Measurements from ENCODE around the gene MXRA7.
A peak's percentile ranks its signal among the peaks of the same experiment; 100 is the strongest.
"Not testable (repeated sequence)": the region's sequence is repeated elsewhere in the genome, so short reads cannot be mapped to it uniquely, and the experiment has no call there.

Gene MXRA7, protein sequence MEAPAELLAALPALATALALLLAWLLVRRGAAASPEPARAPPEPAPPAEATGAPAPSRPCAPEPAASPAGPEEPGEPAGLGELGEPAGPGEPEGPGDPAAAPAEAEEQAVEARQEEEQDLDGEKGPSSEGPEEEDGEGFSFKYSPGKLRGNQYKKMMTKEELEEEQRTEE

DNA sequence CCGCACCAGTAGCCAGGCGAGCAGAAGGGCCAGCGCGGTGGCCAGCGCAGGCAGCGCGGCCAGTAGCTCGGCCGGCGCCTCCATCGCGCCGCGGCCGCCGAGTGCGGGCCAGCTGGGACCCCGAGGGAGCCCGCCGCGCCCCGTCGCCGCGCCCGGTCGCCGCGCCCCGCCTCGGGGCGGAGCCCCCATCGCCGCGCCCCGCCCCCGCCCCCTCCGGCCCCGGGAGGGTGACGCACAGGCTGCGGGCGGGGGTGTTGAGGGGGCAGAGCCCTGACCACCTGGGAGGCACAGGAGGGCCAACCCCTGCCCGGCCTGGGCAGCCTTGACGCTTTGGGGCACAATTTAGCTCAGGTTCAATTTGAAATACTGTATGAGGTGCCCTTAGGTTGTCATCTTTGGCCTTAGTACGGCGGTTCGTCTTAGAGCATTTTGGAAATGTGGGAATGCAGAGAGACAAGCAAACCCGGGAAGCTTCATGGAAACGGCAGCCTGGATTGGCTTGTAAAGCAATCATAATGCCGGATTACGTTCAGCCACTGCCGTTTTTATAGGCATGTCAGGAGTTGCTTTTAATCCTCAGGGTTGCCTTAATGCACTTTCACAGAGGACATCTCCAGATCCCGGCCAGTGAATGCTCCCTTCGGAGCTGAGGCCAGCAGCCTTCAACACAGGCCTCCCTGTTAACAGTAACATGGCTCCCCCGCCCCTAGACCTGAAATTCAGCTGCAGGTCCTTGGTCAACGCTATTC is at the start of gene MXRA7:
Gene MXRA7, minus strand, starts transcription at position 103 of the 749 bp plus-strand sequence. Its CDS starts 19 bp downstream, at position 84.
- DNase-seq = peak; percentile 63

DNA sequence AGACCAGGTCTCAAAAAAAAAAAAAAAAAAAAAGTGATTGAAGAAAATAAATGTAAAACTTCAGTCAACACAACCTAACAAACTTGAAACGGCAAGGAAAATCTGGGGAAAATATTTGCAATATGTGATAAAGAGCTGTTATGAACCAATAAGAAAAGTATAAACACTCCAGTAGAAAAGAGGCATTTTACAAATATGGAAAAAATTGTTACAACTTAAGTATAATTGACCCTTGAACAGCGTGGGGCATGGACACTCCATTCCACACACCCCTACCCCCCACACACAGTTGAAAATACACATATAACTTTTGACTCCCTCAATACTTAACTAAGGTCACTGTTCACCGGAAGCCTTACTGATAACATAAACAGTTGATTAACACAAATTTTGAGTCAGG is 47.8 kb upstream of the MXRA7 start:
- no peak for DNase-seq

DNA sequence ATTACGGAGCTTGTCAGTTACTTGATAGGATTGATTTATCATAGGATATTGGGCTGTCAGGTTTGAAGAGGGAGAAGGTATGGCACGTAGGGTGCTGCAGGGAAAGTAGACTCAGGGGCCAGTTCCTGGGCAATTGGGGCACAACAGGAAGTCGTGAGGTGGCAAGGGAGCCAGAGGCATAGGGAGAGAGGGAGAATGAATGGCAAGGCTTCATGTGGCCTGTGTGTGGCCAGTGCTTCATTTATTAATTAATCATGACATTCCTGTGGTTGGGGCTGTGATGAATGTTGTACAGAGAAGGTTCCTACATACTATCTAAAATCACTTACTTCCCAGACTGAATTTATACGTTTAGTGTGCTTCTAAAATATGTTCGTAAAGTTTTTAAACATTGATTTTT is 46.5 kb upstream of the MXRA7 start:
- no peak for DNase-seq

DNA sequence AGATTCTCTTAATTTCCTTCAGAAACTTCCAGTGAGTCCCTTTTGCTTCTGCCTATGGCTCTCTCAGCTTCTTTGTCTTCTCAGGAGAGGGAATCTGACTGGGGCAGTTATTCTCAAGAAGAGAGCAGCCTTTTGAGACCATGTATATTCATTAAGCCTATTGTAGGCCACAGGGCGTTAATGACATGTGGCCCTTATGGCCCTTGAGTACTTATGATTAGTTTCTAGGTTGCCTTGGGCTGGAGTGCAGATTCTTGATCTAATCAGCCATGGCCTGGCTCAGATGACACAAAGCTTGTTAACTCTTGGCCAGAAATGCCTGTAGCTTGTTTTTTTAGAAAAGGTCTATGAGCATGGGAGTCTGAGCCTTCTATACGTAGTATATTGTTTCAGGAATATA is 44.5 kb upstream of the MXRA7 start:
- no peak for DNase-seq

DNA sequence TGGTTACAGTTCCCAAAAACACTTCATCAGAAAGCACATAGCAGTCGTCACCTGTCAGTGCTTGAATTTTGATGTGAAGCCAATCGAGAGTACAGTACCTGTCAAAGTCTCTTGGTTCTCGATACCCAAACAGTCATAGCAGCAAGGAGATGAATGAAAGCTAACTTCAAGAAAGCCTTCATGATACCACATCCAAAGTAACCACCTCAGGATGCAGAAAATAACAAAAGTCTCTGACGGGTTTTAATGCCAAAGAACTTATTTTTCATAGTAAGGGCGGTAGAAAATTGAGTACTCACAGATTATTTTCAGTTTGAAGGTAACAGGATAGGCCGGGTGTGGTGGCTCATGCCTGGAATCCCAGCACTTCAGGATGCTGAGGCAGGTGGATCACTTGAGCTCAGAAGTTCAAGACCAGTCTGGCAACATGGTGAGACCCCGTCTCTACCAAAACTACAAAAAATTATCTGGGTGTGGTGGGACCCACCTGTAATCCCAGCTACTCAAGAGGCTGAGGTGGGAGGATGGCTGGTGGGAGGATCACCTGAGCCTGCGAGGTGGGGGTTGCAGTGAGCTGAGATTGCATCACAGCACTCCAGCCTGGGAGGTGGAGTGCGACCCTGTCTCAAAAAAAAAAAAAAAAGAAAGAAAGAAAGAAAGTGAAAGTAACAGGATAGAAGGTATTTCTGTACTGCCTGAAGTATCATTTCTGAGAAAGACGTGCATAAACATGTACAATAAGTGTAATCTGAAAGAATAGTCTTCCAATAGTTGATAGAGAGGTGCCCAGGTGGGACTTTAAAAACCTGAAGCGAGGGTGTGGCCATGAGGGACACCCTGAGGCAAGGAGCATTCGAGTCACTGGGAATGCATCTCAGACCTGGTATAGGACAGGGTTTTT is 42.5 kb upstream of the MXRA7 start:
- DNase-seq = peak; percentile 47

DNA sequence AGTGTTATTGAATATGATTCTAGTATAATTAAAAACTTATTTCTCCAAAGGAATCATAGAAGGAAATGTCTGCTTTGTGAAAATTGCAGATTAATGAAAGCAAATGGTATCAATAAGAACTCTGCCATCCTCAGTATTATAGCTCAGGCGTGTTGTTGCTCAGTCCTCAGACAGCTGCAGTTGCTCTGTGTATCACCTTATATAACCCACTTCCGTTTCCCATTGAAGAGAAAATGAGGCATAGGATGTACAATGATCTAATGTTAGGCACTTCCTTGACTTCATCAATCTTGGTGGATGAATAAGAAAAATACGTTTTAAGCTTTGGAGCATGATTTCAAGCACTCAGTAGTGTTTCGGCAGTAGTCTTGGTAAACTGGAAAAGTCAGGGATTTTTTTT is 41.2 kb upstream of the MXRA7 start:
- DNase-seq = no peak

DNA sequence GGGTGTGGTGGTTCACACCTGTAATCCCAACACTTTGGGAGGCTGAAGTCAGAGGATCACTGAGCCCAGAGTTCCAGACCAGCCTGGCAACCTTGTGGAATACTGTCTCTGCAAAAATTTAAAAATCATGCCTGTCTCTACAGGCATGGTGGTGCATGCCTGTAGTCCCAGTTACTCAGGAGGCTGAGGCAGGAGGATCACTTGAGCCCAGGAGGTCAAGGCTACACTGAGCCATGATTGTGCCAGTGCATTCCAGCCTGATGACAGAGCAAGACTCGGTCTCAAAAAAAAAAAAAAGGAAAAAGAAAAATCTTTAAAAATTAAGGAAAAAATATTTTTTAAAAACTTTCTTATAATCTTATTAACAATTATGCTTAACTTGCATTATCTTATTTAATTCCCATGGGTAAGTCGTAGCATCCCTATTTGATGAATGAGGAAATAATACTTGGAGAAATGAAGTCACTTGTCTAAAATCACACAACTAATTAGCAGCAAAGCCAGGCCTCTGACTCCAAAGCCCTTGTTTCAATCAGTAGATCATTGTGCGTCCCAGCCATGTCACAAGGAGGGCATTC is 40.7 kb upstream of the MXRA7 start:
- no peak for DNase-seq

DNA sequence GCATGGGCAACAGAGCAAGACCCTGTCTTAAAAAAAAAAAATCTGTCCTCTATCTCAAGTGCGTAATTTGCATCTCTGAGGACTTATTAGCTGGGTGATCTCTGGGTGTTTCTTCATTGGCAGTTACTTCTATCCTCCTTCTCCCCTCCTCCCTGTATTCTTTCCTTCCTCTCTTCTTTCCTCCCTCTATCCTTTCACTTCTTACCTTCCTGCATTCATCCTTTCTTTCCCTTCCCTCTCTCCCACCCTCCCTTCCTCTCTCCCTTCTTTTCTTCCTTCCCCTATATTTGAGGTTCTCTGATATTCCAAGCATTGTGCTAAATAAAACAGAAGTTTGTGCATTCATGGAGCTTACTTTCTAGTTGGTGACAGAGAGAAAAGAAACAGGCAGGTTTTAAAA is 37.9 kb upstream of the MXRA7 start:
- DNase-seq = no peak

DNA sequence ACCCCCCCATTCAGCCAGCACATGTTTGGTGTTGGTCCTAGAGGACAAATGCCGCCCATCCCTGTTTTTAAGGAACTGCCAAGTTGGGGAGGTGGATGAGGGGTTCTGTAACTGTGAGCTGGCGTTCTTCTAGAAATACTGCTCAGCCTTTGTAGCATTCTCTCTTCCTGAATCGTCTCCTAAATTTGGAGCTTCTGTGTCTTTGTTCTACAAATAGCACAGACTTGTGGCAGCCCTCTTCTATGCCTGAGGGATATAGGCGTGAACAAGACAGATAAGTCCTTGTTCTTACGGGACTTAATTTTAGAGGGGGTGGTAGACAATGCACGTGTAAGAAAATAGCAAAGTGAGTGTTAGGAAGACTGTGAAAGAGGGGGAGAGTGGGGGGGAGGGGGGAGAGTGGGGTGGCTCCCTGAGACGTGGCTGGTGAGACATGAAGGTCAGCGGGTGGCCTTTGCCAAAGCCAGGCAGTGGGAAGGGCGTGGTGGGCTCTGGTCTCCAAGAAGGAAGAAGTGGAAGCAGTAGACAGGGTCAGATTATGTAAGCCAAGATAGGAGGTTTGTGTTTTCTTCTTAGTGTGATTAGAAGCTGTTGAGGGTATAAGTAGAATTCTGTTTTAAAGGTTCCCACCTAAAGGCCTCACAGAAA is 37.1 kb upstream of the MXRA7 start:
- no peak for DNase-seq

DNA sequence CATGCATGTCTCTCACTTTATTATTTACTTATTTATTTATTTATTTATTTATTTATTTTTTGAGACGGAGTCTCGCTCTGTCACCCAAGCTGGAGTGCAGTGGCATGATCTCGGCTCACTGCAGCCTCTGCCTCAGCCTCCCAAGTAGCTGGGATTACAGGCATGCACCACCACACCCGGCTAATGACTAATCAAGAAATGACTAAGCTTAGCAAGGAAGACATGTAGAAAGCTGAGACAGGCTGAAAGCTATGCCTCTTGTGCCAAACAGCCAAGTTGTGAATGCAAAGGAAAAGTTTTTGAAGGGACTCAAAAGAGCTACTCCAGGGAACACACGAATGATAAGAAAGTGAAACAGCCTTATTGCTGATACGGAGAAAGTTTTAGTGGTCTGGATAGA is 35.0 kb upstream of the MXRA7 start:
- DNase-seq = not testable (repeated sequence)

DNA sequence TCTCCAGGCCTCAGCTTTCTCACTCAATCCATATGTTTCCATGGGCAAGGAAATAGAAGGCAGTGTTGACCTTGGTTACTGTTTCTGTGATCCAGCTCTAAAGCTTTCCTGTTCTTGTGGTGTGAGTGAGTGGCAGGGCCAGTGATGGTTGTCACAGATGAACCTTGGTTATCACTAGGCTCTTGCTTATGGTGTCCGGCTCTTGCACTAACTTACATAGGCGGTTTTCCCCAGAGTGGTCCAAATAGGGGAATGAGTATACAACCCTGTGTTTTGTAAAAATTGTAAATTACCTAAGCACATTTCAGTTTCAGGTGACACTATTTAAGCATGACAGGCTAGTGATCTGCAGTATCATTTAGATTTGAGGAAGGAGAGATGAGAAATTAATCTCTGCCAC is 34.0 kb upstream of the MXRA7 start:
- DNase-seq = no peak

DNA sequence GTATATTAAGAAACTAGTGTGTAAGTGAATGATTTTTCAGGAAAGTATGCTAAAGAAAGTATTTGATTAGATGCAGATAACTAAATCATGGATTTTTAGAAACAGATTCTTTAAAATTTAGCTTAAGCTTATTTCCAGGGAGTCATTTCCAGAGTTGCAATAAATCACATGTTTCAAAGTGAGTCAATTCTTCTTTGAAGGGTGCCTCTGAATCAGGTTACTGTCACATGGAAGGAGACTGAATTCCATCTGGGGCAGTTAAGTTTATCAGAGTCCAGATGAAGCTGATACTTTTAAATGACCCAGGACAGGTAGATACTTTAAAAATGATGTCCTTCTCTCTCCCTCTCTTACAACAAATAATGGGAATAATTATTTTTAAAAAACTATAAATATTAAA is 32.2 kb upstream of the MXRA7 start:
- no peak for DNase-seq

DNA sequence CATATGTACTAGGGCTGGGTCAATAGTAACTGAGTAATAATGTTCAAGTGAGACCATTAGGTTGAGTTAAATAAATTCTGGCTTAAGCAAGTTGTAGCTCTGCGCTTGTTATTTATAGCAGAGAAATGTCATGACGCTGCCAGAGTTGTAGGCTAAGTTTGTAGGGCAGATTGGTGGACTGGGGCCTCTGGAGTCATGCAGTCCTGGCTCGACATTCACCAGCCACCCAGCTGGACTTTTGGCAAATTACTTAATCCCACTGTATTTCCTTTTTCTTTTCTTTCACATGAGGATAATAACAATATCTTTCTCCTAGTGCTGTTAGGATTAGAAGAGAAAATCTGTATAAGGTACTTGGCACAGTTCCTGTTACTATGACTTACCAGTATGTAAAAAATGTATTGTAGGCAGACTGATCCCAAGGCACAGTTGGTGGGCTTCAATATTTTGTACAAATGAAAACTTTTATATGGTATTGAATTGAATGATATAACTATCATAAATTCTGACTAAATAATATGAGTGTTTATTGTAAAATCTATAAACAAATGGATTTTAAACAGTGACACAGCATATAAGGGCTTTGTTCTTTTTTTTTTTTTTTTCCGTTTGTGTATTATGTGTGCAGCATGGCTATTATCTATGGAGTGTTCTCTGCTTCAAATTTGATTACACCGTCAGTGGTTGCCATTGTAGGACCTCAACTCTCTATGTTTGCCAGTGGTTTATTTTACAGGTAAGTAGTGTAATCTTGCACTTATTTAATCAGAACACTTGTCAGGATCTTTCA is 29.8 kb upstream of the MXRA7 start:
- no peak for DNase-seq

DNA sequence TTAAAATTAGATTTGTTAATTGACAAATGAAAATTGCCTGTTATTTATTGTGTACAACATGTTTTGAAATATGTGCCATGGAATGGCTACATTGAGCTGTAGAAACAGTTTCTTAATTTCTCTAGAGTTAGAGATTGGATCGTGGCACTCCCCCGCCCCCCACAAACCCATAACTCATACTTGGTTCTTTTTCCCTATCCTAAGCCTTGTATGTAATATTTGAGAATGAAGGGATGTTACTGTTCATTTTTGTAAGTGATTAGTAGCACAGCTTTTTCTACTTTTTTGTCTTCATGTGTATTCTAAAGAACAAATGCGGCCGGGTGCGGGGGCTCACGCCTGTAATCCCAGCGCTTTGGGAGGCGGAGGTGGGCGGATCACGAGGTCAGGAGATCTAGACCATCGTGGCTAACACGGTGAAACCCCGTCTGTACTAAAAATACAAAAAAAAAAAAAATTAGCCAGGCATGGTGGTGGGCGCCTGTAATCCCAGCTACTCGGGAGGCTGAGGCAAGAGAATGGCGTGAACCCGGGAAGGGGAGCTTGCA is 28.9 kb upstream of the MXRA7 start:
- not testable (repeated sequence) for DNase-seq

DNA sequence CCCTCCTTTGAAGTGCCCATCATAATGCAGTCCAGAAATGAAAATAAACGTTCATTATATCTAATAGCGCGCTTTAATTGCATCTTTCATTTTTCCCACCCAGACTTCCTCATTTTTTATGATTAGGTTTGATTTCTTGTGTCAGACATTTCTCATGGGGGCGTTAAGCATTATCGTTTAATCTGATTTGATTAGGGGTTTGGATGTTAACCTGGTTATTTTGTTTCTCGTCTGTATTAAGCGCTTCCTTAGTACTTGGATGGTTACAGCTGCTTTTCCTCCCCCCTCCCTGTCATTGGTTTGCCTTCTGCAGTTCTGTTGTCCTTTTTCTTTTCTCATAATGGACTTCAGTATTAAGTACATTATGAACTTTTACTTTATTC is 27.7 kb upstream of the MXRA7 start:
- no peak for DNase-seq

DNA sequence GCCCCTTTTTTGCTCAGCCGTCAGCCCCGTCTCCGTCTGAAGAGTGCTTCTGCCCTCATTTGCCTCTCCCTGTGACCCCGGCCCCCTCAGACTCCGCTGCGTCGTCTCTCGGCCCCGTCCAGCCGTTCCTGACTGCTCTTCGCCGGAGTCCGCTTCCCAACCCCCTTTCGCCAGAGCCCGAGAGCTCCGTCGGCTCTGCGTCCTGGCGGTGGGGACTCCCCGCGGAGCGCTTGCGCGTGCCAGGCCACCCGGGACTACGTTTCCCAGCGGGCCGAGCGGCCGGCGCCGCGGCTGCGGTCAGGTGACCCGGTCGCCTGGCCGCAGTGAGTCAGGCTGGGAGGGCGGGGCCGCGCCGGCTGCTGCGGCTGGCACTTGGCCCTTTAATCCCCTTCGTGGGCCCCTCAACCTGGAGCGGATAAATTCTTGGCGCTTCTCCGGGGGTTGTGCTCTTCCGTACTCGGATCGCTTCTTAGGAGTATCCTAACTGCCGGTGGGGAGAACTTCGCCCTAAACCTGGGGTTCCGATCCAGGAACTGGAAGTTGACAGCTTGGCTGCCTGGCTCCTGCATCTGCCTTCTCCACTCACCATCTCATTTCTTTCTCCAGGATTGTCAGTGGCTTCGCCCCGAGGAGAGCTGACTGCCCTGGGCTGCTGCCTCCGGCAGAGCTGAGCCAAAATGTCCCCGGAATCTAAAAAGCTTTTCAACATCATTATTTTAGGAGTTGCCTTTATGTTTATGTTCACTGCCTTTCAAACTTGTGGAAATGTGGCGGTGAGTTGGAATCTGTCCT is 27.1 kb upstream of the MXRA7 start, which contains the start of gene MFSD11:
Gene MFSD11, plus strand, starts transcription at position 444 of the 792 bp plus-strand sequence. Its CDS starts 234 bp downstream, at position 678.
- DNase-seq = peak; percentile 93

DNA sequence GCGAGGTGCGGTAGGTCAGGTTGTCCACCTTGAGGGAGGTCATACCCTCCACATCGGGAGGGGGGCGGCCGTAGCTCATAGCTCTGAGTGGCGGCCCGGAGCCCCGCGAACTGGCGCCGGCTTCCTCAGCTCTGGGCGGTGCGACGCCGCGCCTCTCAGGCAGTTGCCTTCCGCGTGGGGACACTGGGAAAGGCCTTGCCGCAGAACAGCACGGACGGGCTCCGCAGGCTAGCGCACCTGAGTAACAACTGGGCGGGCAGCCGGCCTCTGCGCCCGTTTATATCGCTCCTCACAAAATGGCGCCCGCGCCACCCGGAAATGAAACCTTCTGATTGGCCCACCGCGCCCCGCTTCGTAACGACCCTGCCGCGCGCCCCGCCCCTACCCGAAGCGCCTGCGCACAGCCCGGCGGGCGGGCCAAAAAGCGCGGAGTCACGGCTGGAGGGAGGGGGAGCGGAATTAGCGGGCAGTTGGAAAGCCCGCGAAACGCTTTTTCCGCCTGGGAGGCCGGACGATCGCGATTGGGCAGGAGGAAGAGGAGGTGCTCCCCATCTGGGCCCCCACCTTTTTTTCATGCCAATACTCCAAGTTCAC is 26.4 kb upstream of the MXRA7 start, which contains the start of gene SRSF2:
Gene SRSF2, minus strand, starts transcription at position 250 of the 594 bp plus-strand sequence. Its CDS starts 171 bp downstream, at position 79.
- peak; percentile 99 for DNase-seq

DNA sequence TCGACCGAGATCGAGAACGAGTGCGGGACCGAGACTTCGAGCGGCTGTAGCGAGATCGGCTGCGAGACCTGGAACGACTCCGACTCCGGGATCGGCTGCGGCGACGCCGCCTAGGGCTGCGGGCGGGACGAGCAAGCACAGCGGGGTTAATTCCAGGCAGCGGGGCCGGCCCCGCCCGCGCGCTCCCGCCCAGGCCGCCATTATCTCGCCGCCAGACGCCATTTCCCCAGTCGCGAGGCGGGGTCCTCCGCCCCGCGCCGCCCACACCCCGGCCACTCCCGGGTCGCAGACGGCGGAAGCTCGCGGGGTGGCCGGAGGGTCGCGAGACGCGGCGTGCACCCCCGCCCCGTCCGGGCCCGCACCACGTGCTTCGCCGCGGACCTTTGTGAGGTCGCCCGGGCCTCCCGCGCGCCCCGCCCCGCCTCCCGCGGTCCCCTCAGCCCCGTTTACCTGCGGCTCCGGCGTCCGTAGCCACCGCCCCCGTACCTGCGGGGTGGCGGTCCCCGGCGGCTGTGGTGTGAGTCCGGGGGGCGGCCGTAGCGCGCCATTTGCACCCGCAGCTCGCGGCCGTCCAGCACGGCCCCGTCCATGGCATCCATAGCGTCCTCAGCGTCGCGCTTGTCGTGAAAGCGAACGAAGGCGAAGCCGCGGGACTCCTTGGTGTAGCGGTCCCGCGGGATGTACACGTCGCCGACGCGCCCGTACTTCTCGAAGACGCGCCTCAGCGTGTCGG is 25.8 kb upstream of the MXRA7 start:
- peak; percentile 71 for DNase-seq

DNA sequence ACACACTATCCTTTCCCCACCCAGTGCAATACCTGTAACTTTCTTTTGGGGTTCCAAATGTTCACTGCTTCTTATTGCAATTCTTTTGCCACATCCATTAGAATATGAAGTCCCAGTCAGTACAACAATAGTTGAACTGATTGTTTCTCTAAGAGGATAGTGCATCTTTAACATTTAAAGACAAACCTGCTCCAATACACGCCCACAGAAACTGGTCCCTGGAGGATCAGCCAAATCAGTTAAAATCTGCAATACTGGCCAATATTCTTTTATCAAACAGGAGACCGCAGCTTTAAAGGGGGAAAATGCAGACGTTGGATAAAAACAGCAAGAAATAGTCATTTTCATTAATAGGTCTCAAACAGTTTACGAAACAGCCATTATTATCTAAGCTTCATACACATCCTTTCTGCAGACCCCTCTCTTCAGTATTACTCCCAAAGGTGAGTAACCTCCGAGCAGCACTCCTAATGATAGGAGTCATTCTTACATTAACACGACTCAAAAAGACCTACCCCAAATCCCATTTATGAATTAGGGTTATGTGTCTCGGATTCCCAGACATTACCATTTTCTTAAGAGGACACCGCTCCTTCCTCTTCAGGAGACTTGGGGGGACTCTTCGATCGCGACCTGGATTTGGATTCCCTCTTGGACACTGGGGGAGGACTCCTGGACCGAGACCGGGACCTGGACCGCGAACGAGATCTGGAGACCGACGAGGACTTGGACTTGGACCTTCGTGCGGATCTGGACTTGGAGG is 25.0 kb upstream of the MXRA7 start:
- no peak for DNase-seq
